Erythroblast (primary cell): ENCODE results near the gene GRK4.

Experiments
- GATA1 ChIP-seq: IDR thresholded peaks from 2 replicates; pipeline ENCODE4 v1.6.1; 2011; ENCODE audit warnings: low read depth, mild to moderate bottlenecking, control low read depth, low read length, moderate library complexity
- POLR2A ChIP-seq: IDR thresholded peaks from 2 replicates; pipeline ENCODE4 v1.6.1; 2011; ENCODE audit warnings: mild to moderate bottlenecking, low read length

- TF ChIP-seq POLR2A: no peak
- TF ChIP-seq GATA1: no peak
These were observed 70.9 kb downstream of the GRK4 start for GRCh38 chr4:3034231-3034630.
